NB4 (cell line): Measurements from ENCODE around the gene ADGRB2.

Experiments
- CTCF ChIP-seq: IDR thresholded peaks from one replicate; pipeline ENCODE4 v1.5.1; 2012; ENCODE audit warnings: low read depth, low read length
- MAX ChIP-seq: IDR thresholded peaks from 2 replicates; pipeline ENCODE4 v1.6.1; 2011; ENCODE audit warnings: low read depth, low read length
- MYC ChIP-seq: IDR thresholded peaks from 2 replicates; pipeline ENCODE4 v1.6.1; 2011; ENCODE audit warnings: low read depth, low read length
- POLR2A ChIP-seq: IDR thresholded peaks from 2 replicates; pipeline ENCODE4 v1.6.1; 2011; ENCODE audit warnings: mild to moderate bottlenecking; ENCODE audit not compliant: insufficient read length; ENCODE audit errors: extremely low read depth

- TF ChIP-seq CTCF (no peak), POLR2A (no peak), MAX (no peak), MYC (no peak)
Measured at GRCh38 chr1:31747304-31747703, 16.8 kb downstream of the ADGRB2 start.
